GM19239 (cell line): ENCODE results near the gene SLU7.
A peak's percentile ranks its signal among the peaks of the same experiment; 100 is the strongest.
"Not testable (repeated sequence)": the region's sequence is repeated elsewhere in the genome, so short reads cannot be mapped to it uniquely, and the experiment has no call there.

ENCODE experiments used
- DNase-seq: peaks from one replicate; pipeline ENCODE4 v3.0.0; 2011; ENCODE audit warnings: low spot score; ENCODE audit not compliant: insufficient read length
- FAIRE-seq: peaks from 2 replicates; lab custom pipeline; 2011; peaks lifted over from hg19 to GRCh38; lab: Jason Lieb, UNC

The SLU7 gene

GRCh38 chr5:160452036-160452435 is 33.2 kb upstream of the SLU7 start:
- FAIRE-seq (no peak), DNase-seq (no peak)

DNA sequence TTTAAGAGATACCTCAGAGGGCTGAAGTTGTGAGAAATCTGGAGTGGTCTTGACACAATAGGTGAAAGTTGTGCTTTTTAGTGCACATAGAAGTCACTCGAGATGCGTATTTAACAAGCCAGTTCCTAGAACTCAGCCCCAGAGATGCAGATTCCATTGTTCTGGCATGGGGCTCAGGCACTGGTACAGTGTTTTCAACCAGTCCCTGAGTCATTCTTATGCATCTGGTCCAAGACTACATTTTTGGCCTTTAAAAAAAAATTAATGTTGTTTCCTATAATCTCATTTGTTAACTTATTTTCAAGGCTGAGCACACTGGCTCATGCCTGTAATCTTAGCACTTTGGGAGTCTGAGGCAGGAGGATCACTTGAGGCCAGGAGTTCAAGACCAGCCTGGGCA is 32.4 kb upstream of the SLU7 start:
- FAIRE-seq (no peak), DNase-seq (no peak)

GRCh38 chr5:160450164-160450932 is 31.5 kb upstream of the SLU7 start:
- FAIRE-seq: peak; percentile 94
- DNase-seq: no peak

- no peak for FAIRE-seq
- no peak for DNase-seq
Measured at GRCh38 chr5:160449458-160449857, 30.6 kb upstream of the SLU7 start.

DNA sequence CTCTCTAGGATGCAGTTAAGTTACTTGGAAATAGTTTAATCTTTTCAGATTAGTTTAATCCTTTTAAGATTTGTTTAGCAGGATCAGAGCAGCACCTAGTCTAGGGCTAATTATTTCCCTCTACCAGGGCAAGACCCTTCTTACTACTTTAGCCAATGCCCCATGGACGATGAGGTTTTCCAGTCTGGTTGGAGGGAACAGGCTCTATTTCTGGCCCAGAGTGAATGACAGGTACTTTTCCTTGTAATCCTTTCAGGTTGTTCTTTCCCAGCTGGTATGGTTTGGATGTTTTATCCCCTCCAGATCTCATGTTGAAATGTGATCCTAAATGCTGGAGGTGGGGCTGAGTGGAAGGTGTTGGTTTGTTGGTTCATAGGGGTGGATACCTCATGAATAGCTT is 30.0 kb upstream of the SLU7 start:
- FAIRE-seq (peak; percentile 44), DNase-seq (no peak)

GRCh38 chr5:160445751-160446150 is 26.9 kb upstream of the SLU7 start:
- FAIRE-seq (no peak), DNase-seq (no peak)

DNA sequence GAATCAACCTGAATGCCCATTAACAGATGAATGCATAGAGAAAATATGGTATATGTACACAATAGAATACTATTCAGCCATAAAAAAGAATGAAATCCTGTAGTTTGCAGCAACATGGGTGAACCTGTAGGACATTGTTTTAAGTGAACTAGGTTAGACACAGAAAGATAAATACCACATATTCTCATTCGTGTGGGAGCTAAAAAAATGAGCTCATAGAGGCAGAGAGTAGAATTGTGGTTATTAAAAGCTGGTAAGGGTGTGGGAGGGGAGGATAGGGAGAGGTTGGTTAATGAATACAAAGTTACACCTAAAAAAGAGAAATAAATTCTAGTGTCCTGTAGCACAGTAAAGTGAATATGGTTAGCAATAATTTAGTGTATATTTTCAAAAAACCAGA is 26.3 kb upstream of the SLU7 start:
- no peak for FAIRE-seq

DNA sequence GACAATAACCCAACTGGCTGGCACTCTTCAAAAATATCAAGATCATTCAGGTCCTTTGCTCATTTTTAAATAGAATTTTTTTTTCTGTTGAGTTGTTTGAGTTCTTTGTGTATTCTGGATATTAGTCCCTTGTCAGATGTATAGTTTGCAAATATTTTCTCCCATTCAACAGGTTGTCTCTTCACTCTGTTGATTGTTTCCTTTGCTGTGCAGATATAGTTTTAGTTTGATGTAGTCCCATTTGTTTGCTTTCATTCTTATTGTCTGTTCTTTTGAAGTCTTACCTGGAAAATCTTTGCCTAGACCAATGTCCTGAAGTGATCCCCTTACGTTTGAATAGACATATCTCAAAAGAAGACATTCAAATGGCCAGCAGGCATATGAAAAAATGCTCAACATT is 25.5 kb upstream of the SLU7 start:
- no peak for DNase-seq
- FAIRE-seq: no peak

More for the DNA sequence above, 26.3 kb upstream of the SLU7 start:
- DNase-seq: no peak

DNA sequence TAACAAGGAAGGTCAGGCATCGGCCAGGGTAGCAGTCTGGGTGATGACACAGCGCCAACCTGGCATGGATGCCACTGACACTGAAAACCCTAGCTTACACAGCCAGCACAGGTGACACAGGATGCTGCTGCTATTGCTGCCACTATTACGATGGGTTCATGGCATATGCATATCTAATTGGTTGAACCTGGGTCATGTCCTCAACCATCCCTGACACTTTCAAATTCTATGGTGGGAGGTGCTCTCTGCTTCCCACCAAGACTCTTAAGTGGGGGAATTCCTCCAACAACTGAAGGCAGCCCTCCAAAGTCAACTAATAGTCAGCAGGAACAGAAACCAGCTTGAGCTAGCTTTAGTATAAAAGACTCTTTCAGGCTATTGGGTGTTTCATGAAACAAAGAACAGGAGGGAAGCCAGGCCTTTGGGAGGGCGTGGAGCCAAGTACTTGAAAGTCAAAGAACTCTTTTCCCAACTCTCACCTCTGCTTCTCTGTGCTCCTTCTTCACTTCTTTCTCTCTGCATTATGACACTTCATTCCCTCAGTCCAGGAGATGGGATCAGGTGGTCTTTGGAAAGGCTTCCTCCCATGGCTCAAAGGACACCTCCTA is 24.0 kb upstream of the SLU7 start:
- FAIRE-seq (peak; percentile 96), DNase-seq (no peak)

DNA sequence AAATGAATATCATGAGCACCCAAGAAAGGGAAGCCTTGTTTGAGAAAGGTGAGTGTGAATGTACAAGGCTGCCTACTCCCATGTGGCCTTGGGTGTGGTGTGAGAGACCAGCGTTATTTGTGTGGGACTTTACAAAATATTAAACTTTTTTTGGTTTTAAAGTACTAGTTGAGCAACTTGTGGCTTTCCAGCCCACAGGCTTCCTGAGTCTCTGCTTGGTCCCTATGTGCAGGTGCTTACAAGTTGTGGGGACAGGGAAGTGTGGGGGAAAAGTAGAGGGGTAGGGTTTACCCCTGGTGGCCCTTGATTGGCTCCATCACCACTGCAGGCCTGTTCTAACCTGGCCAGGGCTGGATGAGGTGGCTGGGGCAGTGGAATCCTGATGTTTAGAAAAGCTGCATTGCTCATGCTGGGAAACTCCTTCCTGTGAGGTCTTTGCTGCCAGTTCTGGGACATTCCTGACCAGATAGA is 22.5 kb upstream of the SLU7 start:
- FAIRE-seq (peak; percentile 97), DNase-seq (no peak)

- DNase-seq: peak; percentile 31
- peak; percentile 99 for FAIRE-seq
Measured at GRCh38 chr5:160439205-160439600, 20.3 kb upstream of the SLU7 start.

- FAIRE-seq (no peak), DNase-seq (peak; percentile 27)
Measured at GRCh38 chr5:160438316-160439204, 19.7 kb upstream of the SLU7 start.

GRCh38 chr5:160437271-160437670 is 18.4 kb upstream of the SLU7 start:
- FAIRE-seq: no peak

DNA sequence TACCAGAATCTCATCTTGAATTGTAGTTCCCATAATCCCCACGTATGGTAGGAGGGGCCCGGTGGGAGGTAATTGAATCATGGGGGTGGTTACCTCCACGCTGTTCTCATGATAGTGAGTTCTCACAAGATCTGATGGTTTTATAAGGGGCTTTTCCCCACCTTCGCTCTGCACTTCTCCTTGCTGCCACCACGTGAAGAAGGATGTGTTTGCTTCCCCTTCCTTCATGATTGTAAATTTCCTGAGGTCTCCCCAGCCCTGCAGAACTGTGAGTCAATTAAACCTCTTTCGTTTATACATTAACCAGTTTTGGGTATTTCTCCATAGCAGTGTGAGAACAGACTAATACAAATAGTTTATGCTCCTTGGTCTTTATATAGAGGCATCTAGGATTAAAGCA is 17.8 kb upstream of the SLU7 start:
- FAIRE-seq: peak; percentile 89
- not testable (repeated sequence) for DNase-seq

More at GRCh38 chr5:160437271-160437670, 18.4 kb upstream of the SLU7 start:
- DNase-seq: no peak

DNA sequence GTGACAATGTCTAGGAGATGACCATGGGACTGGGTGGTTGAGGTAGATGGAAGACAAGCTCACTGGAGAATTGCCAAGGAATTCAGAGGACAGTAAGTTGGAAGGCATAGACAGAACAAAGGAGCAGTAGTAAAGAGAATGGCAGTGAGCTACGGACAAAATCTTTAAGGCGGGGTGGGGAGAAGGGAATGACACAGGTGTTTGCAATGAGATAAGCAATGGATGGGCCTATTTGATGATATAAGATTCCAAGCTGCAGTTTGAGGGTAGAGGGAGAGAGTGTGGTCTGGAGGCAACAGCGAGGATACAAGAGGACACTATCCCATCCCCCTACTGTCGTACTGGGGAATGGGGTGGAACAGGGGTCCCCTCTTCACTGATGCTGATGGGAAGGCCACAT is 17.1 kb upstream of the SLU7 start:
- FAIRE-seq (no peak), DNase-seq (no peak)

DNA sequence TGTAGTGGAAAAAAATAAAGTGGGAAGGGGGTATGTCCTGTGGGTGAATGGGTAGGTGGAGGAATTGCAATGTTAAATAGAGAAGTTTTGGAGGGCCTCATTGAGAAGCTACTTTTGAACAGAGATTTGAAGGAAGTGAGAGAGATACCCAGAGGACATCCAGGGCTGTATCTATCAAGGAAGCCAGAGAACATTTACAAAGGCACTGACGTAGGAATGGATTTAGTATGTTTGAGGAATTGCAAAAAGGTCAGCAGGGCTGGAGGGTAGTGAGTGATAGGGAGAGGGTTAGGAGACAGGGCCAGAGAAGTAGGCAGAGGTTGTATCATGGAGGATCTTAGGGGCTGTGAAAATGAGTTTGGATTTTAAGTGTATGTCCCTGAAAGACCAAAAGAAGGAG is 16.7 kb upstream of the SLU7 start:
- no peak for DNase-seq
- FAIRE-seq: no peak

DNA sequence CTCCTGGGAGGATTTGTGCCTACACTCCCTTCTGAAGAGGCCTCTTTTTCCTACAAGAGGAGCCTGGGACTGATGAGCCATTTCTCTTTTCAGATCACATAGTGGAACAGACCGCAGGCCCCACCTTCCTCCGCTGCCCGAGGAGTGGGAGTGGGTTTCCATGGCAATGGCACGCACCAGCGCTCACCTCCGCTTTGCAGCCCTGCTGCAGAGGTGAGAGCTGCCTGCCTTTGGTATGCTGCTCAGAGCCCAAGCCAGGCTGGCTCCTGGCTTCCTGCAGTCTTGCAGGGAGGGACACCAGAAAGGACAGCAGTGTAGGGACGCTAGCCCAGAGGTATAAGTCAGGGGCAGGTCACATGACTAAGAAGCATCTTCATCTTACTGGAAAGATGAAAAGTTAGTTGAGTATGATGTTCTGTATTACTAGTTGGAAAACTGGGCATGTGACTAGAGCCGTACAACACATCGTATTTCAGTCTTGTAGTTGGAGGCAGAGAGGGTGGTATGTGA is 15.2 kb upstream of the SLU7 start:
- FAIRE-seq: peak; percentile 99
- DNase-seq: no peak

- no peak for DNase-seq
- no peak for FAIRE-seq
Measured at GRCh38 chr5:160432787-160433186, 13.9 kb upstream of the SLU7 start.

GRCh38 chr5:160432196-160432595 is 13.3 kb upstream of the SLU7 start:
- no peak for DNase-seq
- peak; percentile 73 for FAIRE-seq

- FAIRE-seq (no peak), DNase-seq (no peak)
Measured at GRCh38 chr5:160427607-160428006, 8.7 kb upstream of the SLU7 start.

DNA sequence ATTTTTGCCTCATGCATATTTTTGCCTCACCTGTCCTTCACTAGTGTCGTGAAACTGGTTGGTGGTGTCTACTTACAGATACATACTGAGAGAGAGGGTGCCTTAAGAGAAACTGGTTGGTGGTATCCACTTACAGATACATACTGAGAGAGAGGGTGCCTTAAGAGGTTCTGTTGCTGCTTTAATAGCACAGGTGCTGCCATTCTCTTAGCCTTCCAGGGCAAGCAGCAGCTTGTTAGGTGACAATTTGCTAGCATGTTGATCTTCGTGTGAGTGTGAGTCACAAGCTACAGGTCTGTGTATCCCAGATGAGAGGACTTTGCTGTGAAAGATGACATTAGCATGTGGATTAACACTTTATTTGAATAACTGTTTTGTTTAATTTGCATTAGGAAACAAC is 4.2 kb upstream of the SLU7 start:
- FAIRE-seq: peak; percentile 55
- no peak for DNase-seq
